Measurements from ENCODE around the gene IGF1. TPM values are rescaled to one million over a fixed set of nuclear protein-coding genes. Genes with fewer than 3 reads are reported as not detected.
A peak's percentile ranks its signal among the peaks of the same experiment; 100 is the strongest.

IGF1 gene
- total RNA-seq, 2 donors from 2014 or later, result not detected

DNA sequence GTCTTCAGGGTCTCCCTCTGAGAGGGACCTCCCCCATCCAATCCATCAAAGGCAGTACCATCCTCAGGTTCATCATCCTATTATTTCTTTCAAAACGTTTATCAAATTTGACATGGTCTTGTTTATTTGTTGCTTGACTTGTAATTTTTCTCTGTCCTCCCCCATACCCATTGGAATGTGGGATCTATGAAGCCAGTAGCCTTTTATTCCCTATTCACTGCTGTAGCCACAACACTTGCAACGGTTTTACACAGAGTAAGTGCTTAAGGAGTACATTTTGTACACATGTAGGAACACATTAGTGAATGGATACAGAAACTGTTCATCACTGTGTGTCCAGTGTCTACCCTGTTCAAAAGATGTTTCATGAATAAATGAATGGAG, 41.5 kb downstream of the IGF1 start:
- no peaks in the 10 kb centered on the region for H3K36me3 Mint-ChIP-seq (ENCODE audit: low read depth)
- Histone ChIP-seq H3K9me3 (ENCODE audit: control insufficient read depth, low read length) (no peaks in the 10 kb centered on the region), H3K9ac (ENCODE audit: extremely low read depth, low read length, poor library complexity, severe bottlenecking) (no peak overlapping the region), H3K4me1 (ENCODE audit: control insufficient read depth, insufficient read depth, low read length) (no peaks in the 10 kb centered on the region), H3K36me3 (ENCODE audit: control insufficient read depth, insufficient read depth, low read length) (no peaks in the 10 kb centered on the region), H3K4me3 (ENCODE audit: low read length) (no peak overlapping the region), H3K27ac (ENCODE audit: low read depth, low read length) (no peak overlapping the region), H3K27me3 (ENCODE audit: control insufficient read depth, insufficient read depth, low read length, poor library complexity, severe bottlenecking) (no peaks in the 10 kb centered on the region)
- WGBS, 2 experiments (ENCODE audit: insufficient coverage in 1 of 2, insufficient read length in 1 of 2), result 63 to 89% methylated on average over 1 to 2 of the region's 2 CpGs
- H3K9me3 Mint-ChIP-seq, result no peaks in the 10 kb centered on the region
- TF ChIP-seq, protein P1, sequence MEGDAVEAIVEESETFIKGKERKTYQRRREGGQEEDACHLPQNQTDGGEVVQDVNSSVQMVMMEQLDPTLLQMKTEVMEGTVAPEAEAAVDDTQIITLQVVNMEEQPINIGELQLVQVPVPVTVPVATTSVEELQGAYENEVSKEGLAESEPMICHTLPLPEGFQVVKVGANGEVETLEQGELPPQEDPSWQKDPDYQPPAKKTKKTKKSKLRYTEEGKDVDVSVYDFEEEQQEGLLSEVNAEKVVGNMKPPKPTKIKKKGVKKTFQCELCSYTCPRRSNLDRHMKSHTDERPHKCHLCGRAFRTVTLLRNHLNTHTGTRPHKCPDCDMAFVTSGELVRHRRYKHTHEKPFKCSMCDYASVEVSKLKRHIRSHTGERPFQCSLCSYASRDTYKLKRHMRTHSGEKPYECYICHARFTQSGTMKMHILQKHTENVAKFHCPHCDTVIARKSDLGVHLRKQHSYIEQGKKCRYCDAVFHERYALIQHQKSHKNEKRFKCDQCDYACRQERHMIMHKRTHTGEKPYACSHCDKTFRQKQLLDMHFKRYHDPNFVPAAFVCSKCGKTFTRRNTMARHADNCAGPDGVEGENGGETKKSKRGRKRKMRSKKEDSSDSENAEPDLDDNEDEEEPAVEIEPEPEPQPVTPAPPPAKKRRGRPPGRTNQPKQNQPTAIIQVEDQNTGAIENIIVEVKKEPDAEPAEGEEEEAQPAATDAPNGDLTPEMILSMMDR (conservative IDR thresholded peaks at IDR 0.05), result no peak
- no peaks in the 10 kb centered on the region for H3K4me1 Mint-ChIP-seq
- no peak overlapping the region for H3K4me3 Mint-ChIP-seq
- H3K27ac Mint-ChIP-seq, result no peak overlapping the region
- no peak for DNase-seq
- H3K27me3 Mint-ChIP-seq (ENCODE audit: insufficient read depth), result peaks cover 2% of the 10 kb centered on the region

- Histone ChIP-seq H3K9me3 (ENCODE audit: control insufficient read depth, low read length) (no peaks in the 10 kb centered on the region), H3K27ac (ENCODE audit: low read depth, low read length) (peak overlapping the region; percentile 27), H3K4me3 (ENCODE audit: low read length) (no peak overlapping the region), H3K9ac (ENCODE audit: extremely low read depth, low read length, poor library complexity, severe bottlenecking) (no peak overlapping the region), H3K36me3 (ENCODE audit: control insufficient read depth, insufficient read depth, low read length) (no peaks in the 10 kb centered on the region), H3K27me3 (ENCODE audit: control insufficient read depth, insufficient read depth, low read length, poor library complexity, severe bottlenecking) (no peaks in the 10 kb centered on the region), H3K4me1 (ENCODE audit: control insufficient read depth, insufficient read depth, low read length) (no peaks in the 10 kb centered on the region)
- Mint-ChIP-seq H3K36me3 (ENCODE audit: low read depth) (no peaks in the 10 kb centered on the region), H3K9me3 (no peaks in the 10 kb centered on the region), H3K27me3 (ENCODE audit: insufficient read depth) (peaks cover 2% of the 10 kb centered on the region), H3K4me1 (no peaks in the 10 kb centered on the region), H3K27ac (no peak overlapping the region), H3K4me3 (no peak overlapping the region)
- 82 to 93% methylated on average over 8 to 11 of the region's 11 CpGs for WGBS, 2 experiments (ENCODE audit: insufficient coverage in 1 of 2, insufficient read length in 1 of 2)
- TF ChIP-seq, protein P1 (conservative IDR thresholded peaks at IDR 0.05), result no peak
- no peak for DNase-seq
These were observed 42.1 kb downstream of the IGF1 start for GRCh38 chr12:102438047-102438826.

GRCh38 chr12:102437511-102437910, 42.9 kb downstream of the IGF1 start:
- Mint-ChIP-seq H3K9me3 (no peaks in the 10 kb centered on the region), H3K36me3 (ENCODE audit: low read depth) (no peaks in the 10 kb centered on the region), H3K4me1 (no peaks in the 10 kb centered on the region), H3K4me3 (no peak overlapping the region), H3K27ac (no peak overlapping the region), H3K27me3 (ENCODE audit: insufficient read depth) (peaks cover 2% of the 10 kb centered on the region)
- Histone ChIP-seq H3K4me3 (ENCODE audit: low read length) (no peak overlapping the region), H3K27me3 (ENCODE audit: control insufficient read depth, insufficient read depth, low read length, poor library complexity, severe bottlenecking) (no peaks in the 10 kb centered on the region), H3K9me3 (ENCODE audit: control insufficient read depth, low read length) (no peaks in the 10 kb centered on the region), H3K36me3 (ENCODE audit: control insufficient read depth, insufficient read depth, low read length) (no peaks in the 10 kb centered on the region), H3K9ac (ENCODE audit: extremely low read depth, low read length, poor library complexity, severe bottlenecking) (no peak overlapping the region), H3K27ac (ENCODE audit: low read depth, low read length) (no peak overlapping the region), H3K4me1 (ENCODE audit: control insufficient read depth, insufficient read depth, low read length) (no peaks in the 10 kb centered on the region)
- 91 to 97% methylated on average over 1 to 3 of the region's 3 CpGs for WGBS, 2 experiments (ENCODE audit: insufficient coverage in 1 of 2, insufficient read length in 1 of 2)
- TF ChIP-seq, protein P1 (conservative IDR thresholded peaks at IDR 0.05), result no peak
- DNase-seq, result no peak

Measured in endodermal cell (in vitro differentiated cells).